GM18517 (cell line): ENCODE results near the gene MLANA.
"Not testable (repeated sequence)": the region's sequence is repeated elsewhere in the genome, so short reads cannot be mapped to it uniquely, and the experiment has no call there.

Experiments
- ATAC-seq: cut with Tn5 transposase; IDR thresholded peaks from one replicate; pipeline ENCODE4 v1.9.1; 2021; ENCODE audit warnings: mild to moderate bottlenecking, moderate library complexity; ENCODE audit not compliant: unreplicated experiment

MLANA gene

DNA sequence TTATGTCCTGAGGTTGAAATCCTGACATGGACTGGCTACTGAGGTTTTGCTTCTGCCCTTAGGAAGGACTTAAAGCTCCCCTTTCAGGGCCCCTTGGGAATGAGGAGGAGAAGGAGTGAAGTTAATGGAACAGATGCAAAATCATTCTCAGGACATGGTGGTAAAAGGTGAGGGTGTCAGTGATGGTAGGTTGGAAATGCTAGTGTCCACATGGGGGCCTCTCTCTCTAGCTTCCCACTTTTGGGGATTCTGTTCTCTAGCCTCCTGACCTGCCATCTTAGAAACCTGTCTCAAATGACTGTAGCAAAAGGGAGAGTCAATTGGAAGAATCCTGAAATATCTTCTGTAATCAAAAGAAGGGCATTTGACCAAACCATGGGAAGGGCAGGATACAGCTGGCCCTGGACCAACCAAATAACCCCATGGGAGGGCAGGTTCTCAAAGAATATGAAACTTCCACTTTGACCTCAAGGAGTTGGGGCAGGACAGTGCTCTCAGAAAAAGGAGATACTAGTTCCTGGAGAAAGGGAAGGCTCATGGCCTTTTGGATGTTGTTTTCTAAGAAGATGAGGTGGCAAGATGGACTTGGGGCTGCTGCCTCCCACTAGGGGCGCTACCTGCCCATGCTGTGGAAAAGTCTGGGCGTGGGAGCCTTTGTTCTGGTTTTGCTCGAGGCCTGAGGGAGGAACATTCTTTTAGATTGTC is 21.2 kb upstream of the MLANA start:
- no peak for ATAC-seq

DNA sequence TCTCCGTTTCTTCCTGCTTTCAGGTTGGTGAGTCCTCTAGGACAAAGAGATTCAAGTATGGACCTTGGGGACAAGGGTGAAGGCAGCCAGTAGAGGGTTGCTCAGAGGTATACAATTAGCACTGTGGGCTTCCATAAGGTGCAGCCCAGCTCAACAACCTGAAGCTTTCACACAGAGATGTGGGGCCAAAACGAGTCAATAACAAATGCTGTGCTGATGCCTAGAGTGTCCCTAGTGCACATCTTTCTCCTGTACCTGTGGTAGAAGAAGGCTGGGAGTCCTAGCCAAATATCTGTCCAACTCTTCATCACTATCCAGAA is 20.7 kb upstream of the MLANA start:
- ATAC-seq = no peak

DNA sequence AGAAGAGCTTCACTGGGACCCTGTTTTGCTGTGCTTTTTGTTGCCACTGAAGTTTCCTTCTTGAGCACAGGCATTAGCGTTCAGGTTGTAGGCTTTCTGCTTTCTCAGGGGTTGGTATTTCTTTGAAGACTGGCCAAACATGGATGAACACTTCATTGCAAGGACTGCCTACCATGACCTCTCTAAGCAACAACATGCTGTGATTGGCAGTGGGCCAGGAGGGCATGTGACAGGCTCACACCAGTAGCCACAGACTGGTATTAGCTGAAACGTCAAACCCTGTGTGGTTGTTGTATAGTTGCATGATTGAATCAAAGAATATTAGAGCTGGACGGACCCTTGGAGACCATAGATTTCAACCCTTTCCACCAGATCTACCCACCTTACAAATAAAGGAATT is 20.0 kb upstream of the MLANA start:
- no peak for ATAC-seq

DNA sequence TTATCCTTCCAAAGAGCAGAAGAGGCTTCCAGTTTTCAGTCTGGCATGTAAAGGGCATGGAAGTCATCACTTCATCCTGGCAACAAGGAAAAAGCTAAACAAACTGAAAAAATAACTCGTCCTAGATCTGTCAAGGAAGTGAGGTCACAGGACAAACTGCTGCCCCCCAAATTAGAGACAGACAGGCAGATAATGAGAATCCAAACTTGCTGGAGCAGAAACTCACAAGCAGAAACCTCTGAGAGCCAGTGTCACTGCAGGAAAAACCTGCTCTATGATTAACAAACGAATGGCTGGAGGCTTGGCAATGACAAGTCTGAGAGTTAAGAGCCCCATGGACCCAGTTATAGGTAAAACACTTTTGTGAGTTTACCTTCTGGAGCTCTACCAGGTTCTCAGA is 18.9 kb upstream of the MLANA start:
- ATAC-seq = no peak

DNA sequence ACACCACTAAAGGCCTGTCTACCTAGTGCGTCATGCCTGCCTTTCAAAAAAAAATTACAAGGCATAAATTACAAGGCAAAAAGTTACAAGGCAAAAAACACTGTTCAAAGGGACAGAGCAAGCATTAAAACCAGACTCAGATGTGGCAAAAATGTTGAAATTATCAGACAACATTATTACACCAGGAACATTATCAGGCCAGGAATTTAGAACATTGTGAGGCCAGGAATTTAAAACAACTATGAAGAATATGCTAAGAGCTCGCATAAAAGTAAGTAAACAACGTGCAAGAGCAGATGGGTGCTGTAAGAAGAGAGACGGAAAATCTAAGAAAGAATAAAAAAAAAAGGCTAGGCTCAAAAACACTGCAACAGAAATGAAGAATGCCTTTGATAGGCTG is 18.2 kb upstream of the MLANA start:
- ATAC-seq = no peak

DNA sequence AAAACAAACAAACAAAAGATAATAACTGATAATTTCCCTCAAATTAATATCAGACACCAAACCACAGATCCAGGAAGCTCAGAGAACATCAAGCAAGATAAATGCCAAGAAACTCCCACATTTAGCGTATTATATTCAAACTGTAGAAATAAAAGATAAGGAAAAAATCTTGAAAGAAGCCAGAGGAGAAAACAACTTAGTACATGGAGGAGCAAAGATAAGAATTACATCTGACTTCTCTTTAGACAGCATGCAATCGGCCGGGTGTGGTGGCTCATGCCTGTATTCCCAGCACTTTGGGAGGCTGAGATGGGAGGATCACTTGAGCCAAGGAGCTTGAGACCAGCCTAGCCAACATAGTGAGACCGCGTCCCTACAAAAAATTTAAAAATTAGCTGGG is 17.2 kb upstream of the MLANA start:
- no peak for ATAC-seq

DNA sequence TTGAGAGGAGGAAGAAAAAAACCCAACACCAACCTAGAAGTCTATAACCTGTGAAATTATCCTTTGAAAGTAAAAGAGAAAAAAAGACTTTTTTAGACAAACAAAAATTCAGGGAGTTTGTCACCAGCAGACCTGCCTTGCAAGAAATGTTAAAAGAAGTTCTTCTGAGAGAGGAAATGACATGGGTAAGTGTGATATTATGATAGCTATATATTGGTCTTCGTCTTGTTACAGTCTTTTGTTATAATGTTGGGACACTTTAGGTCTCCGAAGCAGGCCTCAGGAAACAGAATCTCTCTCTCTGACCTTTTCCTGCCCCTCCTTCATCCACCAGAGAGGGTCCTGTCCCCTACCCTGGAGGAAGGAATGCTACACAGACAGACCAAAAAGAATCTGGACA is 16.6 kb upstream of the MLANA start:
- ATAC-seq = no peak

DNA sequence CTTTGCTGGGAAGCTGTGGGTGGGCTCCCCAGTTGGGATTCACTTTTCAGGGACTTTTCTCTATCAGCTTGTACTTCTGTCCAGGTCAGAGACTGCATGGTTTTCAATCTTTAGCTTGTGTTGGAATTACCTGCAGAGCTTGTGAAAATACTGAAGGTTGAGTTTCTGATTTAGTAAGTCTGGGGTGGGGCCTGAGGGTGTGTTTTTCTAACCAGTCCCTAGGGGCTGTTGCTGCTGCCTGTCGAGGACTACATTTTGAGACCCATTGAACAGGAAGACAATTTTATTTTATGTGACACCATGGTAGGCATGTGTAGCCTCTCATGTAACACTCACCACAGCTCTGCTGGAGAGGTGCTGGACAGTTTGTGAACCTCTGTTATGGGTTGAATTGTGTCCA is 14.7 kb upstream of the MLANA start:
- no peak for ATAC-seq

DNA sequence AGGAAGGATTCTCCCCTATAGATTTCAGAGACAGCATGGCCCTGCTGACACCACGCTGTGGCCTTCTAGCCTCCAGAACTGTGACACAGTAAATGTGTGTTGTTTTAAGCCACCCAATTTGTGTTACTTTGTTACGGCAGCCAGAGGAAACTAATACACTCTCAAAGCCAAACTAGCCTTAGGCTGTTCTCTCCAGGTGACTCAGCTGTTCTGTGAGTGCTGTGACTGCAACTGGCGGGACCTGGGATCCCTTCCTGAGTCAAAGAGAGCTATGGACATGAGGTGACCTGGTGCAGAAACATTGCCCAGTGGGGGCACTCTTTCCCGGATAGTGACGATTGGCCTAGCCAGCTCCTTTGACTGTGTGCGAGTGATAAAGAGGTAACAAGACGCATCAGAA is 14.0 kb upstream of the MLANA start:
- ATAC-seq = no peak

DNA sequence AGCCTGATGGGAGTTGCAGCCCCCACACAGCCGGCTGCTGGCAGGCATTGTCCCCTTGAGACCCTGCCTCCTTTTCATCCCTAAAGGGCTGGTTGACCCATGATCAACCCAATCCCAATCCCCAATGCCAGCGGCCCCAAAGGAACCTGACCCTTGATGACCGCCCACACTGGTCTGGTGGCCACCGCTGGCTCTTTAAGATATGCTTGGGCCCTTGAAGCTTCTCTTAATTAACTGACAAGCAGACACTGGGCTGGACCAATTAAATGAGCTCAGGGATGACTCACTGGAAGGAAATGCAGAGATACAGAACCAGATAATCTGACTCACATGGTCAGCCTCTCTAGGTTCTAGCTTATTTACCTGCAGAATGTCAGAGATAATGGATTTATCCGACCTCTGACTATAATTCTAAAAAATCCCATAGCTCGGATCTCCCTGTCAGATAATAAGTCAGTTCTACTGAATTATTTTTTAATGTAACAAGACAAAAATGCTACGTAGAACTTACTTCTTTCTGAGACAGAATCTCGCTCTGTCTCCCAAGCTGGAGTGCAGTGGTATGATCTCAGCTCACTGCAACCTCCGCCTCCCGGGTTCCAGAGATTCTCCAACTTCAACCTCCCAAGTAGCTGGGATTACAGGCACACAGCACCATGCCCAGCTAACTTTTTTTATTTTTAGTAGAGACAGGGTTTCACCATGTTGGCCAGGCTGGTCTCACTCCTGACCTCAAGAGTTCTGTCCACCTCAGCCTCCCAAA is 11.1 kb upstream of the MLANA start:
- no peak for ATAC-seq

DNA sequence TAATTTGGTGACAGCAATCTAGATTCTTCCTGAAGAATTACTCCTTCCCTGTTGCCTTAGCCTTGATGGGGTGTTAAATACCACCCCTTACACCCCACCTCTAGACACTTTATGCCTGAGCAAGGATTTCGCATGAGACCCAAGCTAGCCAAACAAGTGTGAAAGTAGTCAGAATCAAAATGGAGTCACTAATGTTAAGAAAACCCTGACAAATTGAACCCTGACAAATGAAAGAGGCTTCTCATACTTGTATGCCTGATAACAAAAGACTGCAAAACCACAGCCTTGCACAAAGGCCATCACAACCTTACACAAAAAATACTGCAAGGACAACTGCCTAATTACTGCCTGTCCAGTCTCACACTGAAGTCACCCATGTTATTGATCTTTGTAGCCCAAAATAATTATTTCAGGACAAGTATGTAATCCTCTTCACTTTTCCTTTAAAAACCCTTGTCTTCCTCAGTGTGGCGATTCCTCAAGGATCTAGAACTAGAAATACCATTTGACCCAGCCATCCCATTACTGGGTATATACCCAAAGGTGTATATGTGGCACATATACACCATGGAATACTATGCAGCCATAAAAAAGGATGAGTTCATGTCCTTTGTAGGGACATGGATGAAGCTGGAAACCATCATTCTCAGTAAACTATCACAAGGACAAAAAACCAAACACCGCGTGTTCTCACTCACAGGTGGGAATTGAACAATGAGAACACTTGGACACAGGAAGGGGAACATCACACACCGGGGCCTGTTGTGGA is 8.3 kb upstream of the MLANA start:
- not testable (repeated sequence) for ATAC-seq

DNA sequence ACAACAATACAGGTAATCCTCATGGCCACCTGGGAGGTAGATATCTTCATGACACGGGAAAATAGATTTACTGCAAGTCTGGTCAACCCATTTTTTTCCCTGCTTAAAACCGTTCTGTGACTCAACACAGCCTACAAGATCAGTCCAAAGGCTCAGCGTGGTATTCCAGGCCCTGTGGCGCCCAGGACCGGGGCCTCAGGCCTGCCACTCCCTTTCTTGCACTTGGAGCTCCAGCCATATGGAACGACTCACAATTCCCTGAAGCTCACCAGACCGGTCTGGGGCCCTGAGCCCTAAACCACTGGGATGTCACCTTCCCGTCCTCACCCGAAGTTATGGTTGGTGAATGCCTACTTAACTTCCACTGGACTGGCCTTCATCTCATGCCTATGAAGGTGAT is 6.5 kb upstream of the MLANA start:
- ATAC-seq = no peak

DNA sequence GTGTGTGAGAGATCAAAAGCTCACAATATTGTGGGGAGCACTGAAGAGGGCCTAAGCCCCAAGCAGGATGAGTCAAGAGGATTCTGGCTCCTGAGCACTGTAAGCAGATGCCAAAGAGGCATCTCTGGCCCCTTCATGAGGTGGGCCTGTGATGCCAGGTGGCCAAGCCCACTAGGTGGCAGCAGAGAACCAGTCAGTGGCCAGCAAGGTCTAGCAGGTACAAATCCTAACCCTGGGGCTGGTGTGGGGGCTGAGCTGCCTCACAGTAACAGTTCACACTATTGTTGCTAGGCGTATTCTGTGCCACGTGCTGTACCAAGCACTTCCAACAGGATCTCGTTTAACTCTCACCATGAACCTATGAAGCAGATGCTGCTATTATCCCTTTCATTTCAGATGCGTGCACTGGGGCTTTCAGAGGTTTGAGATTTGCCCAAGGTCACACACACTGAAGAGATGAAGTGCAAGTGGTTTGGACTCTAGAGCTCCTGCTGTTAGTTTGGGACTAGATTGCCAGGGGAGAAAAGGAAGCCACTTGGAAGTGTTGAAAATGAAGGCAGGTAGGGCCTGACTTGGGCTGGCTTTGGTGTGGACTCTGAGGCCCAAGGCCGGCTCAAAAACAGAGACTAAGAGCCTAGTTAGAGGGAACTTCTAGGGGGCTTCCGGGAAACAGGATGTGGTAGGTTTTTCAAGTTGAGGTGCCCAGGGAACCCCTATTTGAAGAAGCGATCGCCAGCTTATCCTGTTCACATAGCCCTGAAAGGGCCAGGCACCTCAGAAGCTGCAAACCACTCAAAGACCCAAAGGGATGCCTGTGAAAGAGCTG is 4.4 kb upstream of the MLANA start:
- peak; percentile 93 for ATAC-seq

DNA sequence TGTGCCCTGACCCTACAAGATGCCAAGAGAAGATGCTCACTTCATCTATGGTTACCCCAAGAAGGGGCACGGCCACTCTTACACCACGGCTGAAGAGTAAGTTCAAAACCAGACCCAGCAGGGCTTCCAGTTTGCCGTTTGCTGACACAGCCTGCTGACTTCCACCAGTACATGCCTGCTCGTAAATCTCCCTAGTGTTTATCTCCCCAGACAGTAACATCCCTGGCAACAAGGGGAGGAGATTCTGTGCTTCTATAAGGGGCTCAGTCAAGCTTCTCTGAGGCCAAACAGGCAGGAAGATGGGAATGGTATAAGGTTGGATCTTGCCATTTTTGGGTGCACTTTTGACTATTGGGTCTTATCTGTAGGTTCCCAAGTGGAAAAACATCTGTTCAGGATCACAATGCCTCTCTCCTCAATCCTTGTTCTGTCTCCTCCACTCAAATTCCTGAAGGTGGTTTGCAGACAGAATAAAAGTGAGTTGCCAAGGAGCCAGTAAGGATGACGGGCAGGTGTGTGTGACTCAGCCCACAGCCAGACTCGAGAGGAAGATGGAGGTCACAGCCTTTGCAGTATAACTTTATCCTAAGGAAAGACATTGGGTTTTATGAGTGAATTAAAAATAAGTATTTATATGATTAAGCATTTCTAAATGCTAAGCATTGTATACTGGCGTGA is 1.9 kb downstream of the MLANA start:
- ATAC-seq = no peak

DNA sequence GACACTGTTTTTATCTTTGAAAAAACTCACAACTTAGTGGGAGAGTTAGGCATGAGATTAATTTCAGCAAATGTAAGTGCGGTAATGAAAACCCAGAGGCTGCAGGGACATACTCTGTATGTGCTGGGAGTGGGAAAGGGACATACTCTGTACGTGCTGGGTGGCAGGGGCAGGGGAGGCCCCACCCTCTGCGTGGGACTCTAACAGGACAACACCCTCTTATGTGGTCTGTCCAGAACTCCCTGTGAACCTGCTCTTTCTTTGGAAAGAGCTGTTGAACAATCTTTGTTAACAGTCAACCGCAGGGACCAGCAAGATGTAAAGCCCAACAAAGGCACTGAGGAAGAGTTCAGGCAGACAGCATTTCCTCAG is 2.4 kb downstream of the MLANA start:
- ATAC-seq = no peak

DNA sequence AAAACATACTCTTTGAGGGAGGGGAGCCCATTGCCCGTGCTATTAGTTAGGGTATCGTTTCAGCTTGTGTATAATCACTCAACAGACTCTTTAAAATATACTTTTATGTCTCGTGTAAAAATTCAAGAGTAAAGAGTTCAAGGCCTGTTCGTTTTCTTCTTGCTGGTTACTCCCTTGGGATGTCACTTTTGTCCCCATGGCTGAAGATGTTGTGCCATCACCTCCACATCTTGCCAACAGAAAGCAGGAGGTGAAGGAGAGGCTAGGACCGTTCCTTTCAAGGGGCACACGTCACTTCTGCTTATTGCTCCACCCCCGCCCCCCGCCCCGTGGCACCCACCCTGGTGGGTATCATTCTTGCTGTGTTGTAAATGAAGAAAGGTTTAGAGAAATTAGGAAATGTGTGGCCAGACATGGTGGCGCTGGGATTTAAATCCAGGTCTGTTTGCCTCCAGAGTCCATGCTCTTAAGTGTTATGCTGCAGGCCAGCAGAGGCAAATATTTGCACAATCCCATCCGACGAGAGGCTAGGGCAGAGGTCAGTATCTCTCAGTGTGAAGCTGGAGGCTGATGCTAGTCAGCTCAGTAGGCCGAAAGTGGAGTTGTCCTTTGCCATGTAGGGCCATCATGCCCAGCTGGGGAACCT is 3.0 kb downstream of the MLANA start:
- ATAC-seq = no peak

DNA sequence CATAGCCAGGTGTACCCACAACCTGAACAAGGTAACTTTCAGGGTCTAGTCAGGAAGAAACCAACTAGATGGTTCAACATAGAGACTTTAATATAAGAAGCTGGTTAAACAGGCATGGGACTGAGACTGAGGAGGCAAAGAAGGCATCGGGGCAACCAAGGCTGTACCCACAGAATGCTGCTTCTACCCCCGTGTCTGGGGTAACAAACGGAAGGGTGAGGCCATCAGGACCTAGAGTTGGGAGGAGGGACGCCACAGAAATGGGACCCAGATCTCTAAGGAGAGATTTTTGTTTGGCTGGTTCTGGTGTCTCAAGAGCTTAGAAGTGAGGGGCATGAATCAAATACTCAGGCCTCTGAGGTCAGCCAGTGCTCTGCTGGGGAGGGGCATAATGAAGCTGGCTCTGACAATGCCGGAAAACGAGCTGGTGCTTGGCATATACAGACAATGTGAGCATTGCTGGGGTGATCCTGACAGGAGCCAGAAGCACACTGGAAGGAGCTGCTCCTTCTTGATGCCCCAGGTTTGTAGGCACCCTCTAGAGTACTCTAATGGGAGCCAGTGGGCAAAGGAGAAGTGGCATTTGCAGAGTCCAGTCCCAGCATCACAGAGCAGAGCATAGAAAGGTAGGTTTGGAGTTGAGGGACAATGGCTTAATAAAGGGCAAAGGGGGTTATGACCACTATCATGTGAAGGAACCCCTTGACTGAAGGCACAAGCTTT is 3.7 kb downstream of the MLANA start:
- ATAC-seq = no peak

DNA sequence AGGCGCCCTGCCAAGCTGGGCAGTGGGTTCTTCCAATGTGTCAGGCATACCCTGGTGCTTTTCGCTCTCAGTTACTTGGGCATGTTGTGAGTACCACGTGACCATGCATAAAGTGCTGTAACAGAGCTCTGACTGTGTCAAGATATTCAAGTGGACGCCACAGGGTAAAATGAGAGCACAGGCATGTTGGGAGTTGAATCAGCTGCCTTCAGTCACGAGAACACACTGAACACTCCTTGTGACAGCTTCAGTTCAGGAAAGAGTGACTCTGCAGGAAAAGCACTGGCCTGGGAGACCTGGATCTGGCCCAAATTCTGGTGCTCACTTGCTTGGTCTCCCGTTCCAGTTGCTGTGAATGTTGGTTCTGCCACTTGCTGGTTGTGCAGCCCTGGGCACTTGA is 5.1 kb downstream of the MLANA start:
- no peak for ATAC-seq

DNA sequence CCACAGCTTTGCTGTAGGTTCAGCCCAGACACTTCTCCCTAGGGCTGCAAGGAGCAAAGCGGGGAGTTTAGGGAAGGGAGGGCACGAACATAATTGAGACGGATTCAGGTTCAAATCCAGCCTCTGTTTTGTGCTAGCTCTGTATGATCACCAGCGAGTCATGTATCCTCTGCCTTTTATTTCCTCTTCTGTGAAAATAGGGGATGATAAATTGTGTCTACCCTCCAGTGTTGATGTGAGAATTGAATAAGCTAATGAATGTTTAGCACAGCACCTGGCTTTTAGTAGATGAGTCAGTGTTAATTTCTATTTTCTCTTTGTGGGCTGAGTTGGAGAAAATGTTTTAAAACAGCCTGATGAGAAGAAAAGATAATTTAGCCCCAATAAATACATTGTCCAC is 6.2 kb downstream of the MLANA start:
- no peak for ATAC-seq

DNA sequence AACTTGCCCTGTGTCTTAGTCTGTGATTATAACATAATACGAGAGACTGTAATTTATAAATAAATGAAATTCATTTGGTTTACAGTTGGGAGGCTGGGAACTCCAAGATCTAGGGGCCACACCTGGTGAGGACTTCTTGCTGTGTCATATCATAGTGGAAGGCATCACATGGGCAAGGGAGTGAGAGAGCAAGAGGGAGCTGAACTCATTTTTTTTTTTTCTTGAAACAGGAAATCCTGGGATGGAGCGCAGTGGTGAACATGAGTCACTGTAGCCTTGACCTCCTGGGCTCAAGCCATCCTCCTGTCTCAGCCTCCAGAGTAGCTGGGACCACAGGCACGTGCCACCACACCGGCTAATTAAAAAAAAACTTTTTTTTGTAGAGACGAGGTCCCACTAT is 7.2 kb downstream of the MLANA start:
- no peak for ATAC-seq
